Panc1 (cell line): ENCODE data around the gene TMEM50B. TPM values are rescaled to one million over a fixed set of nuclear protein-coding genes. Genes with fewer than 3 reads are reported as not detected.
"Not testable (repeated sequence)": the region's sequence is repeated elsewhere in the genome, so short reads cannot be mapped to it uniquely, and the experiment has no call there.

Source experiments
- ATAC-seq: fragments of 200-7000 bp; cut with Tn5 transposase; 2 replicates; pipeline ENCODE4 v1.9.1; 2020; ENCODE audit warnings: mild to moderate bottlenecking, moderate library complexity
- BruUV-seq: library from RNA; stranded (reverse); fragments of 400-500 nt; replicated peaks from 2 replicates; lab custom pipeline; 2021; lab: Mats Ljungman, UMichigan
- CTCF ChIA-PET: fragments of 300-600 bp; sonication (Branson Sonifier 250); formaldehyde crosslinking; loops from one replicate; lab custom pipeline; 2022; ENCODE audit warnings: antibody characterized with exemption; lab: Charles Lee
- POLR2A ChIA-PET: fragments of 300-600 bp; sonication (Branson Sonifier 250); formaldehyde crosslinking; loops from one replicate; lab custom pipeline; 2022; ENCODE audit warnings: antibody characterized with exemption; lab: Charles Lee
- DNase-seq: peaks from one replicate; pipeline ENCODE4 v3.0.0-alpha.2; 2010; ENCODE audit warnings: low read depth, low spot score
- H3K27ac ChIP-seq: 2 replicates; pipeline ENCODE4 v1.5.1; 2011; ENCODE audit warnings: mild to moderate bottlenecking, low read length, inconsistent platforms
- H3K27me3 ChIP-seq: fragments of 200-500 bp; sonication (Bioruptor generic); 2 replicates; pipeline ENCODE4 v1.6.0; 2014; ENCODE audit warnings: low read length, inconsistent platforms; ENCODE audit not compliant: control insufficient read depth, insufficient read depth
- H3K36me3 ChIP-seq: fragments of 200-500 bp; sonication (Bioruptor generic); 2 replicates; pipeline ENCODE4 v1.5.1; 2014; ENCODE audit warnings: inconsistent platforms, mild to moderate bottlenecking, low read length, moderate library complexity; ENCODE audit not compliant: control insufficient read depth, insufficient read depth
- H3K4me1 ChIP-seq: 2 replicates; pipeline ENCODE4 v1.5.1; 2011; ENCODE audit warnings: inconsistent platforms, mild to moderate bottlenecking, low read length, moderate library complexity; ENCODE audit not compliant: control insufficient read depth, insufficient read depth
- H3K4me3 ChIP-seq, 2 experiments: 2 replicates each; pipeline ENCODE4 v1.5.1; 2011 to 2012; ENCODE audit warnings: low read depth in 2 of 2, low read length in 2 of 2, mild to moderate bottlenecking in 2 of 2, inconsistent platforms in 1 of 2, moderate library complexity in 1 of 2
- H3K9me3 ChIP-seq: fragments of 200-500 bp; sonication (Bioruptor generic); 2 replicates; pipeline ENCODE4 v1.5.1; 2014; ENCODE audit warnings: low read depth, mild to moderate bottlenecking, inconsistent platforms, low read length, moderate library complexity; ENCODE audit not compliant: control insufficient read depth, insufficient read depth
- CTCF ChIP-seq: fragments of 450-650 bp; IDR thresholded peaks from 2 replicates; pipeline ENCODE4 v1.5.1; 2017; ENCODE audit warnings: mild to moderate bottlenecking
- POLR2AphosphoS5 ChIP-seq: IDR thresholded peaks from 2 replicates; pipeline ENCODE4 v1.6.1; 2012; ENCODE audit warnings: mild to moderate bottlenecking, low read depth, low read length, moderate library complexity
- REST ChIP-seq, 2 experiments: IDR thresholded peaks; 2 replicates each; pipeline ENCODE4 v1.6.1; 2011 to 2012; ENCODE audit warnings: low read depth in 2 of 2, control low read depth in 1 of 2, low read length in 1 of 2, mild to moderate bottlenecking in 1 of 2, moderate library complexity in 1 of 2; ENCODE audit not compliant: insufficient read depth in 1 of 2
- SIN3A ChIP-seq: IDR thresholded peaks from 2 replicates; pipeline ENCODE4 v1.6.1; 2012; ENCODE audit warnings: low read depth, mild to moderate bottlenecking, low read length, moderate library complexity, borderline replicate concordance; ENCODE audit not compliant: insufficient read depth
- TCF7L2 ChIP-seq: IDR thresholded peaks from 2 replicates; pipeline ENCODE4 v1.6.1; 2011; ENCODE audit warnings: mild to moderate bottlenecking, low read depth, low read length, inconsistent platforms
- in situ Hi-C: cut with HindIII; loops from 2 replicates; pipeline ENCODE4 v1.10.0; 2016; ENCODE audit warnings: low sequenced_read_pairs, low pct_unique_long_range_greater_than_20kb
- intact Hi-C: fragments of 100-400 bp; cut with micrococcal nuclease; formaldehyde crosslinking; loops from one replicate; pipeline ENCODE4 v1.10.0; 2022; ENCODE audit not compliant: unreplicated experiment
- total RNA-seq: library from RNA; stranded (reverse); gene quantifications from one replicate; pipeline ENCODE4 v1.2.1, GENCODE V29; 2021; ENCODE audit not compliant: unreplicated experiment

The TMEM50B gene
- total RNA-seq, 1 experiment from 2014 or later = 18.5 TPM

- H3K9me3 ChIP-seq = no peaks in the 10 kb centered on the region
- ChIA-PET CTCF (no interaction called here), POLR2A (no interaction called here)
- intact Hi-C loops (no loop called here), in situ Hi-C loops (no loop called here)
- DNase-seq = no peak
- peaks cover 3% of the 10 kb centered on the region for H3K36me3 ChIP-seq
- BruUV-seq = no TSS peak
- H3K4me3 ChIP-seq = no peak overlapping the region
- H3K4me1 ChIP-seq = no peaks in the 10 kb centered on the region
- TF ChIP-seq CTCF (no peak), REST (IDR thresholded peaks at IDR 0.05; ENCODE audit: insufficient read depth in 1 of 2, low read depth in 2 of 2, low read length in 1 of 2) (no peak), TCF7L2 (no peak), POLR2AphosphoS5 (no peak), SIN3A (no peak)
- ATAC-seq = no peak; the same call in 1 of the 2 replicates
- H3K27ac ChIP-seq = no peak overlapping the region
- no peaks in the 10 kb centered on the region for H3K27me3 ChIP-seq
Measured at GRCh38 chr21:33451634-33452071, 28.1 kb downstream of the TMEM50B start.

- intact Hi-C loops = loop anchor here (5.0 kb wide), 1 partner anchor 252 kb away; no protein-coding TSS in a partner anchor
- Histone ChIP-seq H3K9me3 (no peaks in the 10 kb centered on the region), H3K27ac (no peak overlapping the region), H3K36me3 (no peaks in the 10 kb centered on the region), H3K4me3 (no peak overlapping the region), H3K4me1 (no peaks in the 10 kb centered on the region), H3K27me3 (no peaks in the 10 kb centered on the region)
- no TSS peak for BruUV-seq
- no peak for TF ChIP-seq REST (IDR thresholded peaks at IDR 0.05; ENCODE audit: insufficient read depth in 1 of 2, low read depth in 2 of 2, low read length in 1 of 2)
- no peak for TF ChIP-seq CTCF
- no peak for TF ChIP-seq SIN3A
- no peak for TF ChIP-seq POLR2AphosphoS5
- no peak for TF ChIP-seq TCF7L2
- DNase-seq = no peak
- in situ Hi-C loops = no loop called here
- ChIA-PET CTCF (no interaction called here), POLR2A (no interaction called here)
- ATAC-seq = no peak
Measured at GRCh38 chr21:33449616-33450015, 30.2 kb downstream of the TMEM50B start.

GRCh38 chr21:33446620-33447019 lies 33.2 kb downstream of the TMEM50B start:
- H3K27ac ChIP-seq, CTCF ChIA-PET, H3K36me3 ChIP-seq, in situ Hi-C loops, H3K4me3 ChIP-seq, H3K4me1 ChIP-seq, H3K9me3 ChIP-seq, BruUV-seq, ATAC-seq, DNase-seq, POLR2A ChIA-PET, H3K27me3 ChIP-seq: not testable (repeated sequence)
- intact Hi-C loops = loop anchor here (5.0 kb wide), 1 partner anchor 249 kb away; no protein-coding TSS in a partner anchor
